GM21367 (cell line): ENCODE data around the gene P2RX3.
"Not testable (repeated sequence)": the region's sequence is repeated elsewhere in the genome, so short reads cannot be mapped to it uniquely, and the experiment has no call there.

Source experiments
- ATAC-seq: cut with Tn5 transposase; IDR thresholded peaks from one replicate; pipeline ENCODE4 v1.9.1; 2021; ENCODE audit not compliant: unreplicated experiment

Gene P2RX3

GRCh38 chr11:57338142-57338541 lies at the start of gene P2RX3:
Gene P2RX3 (plus strand): TSS chr11:57338352. CDS start chr11:57338551, 199 bp downstream.
- no peak for ATAC-seq

- no peak for ATAC-seq
Measured at GRCh38 chr11:57288771-57289579, 49.2 kb upstream of the P2RX3 start.

- ATAC-seq = no peak
Measured at GRCh38 chr11:57290288-57290687, 47.9 kb upstream of the P2RX3 start.

GRCh38 chr11:57294225-57295131 lies 43.7 kb upstream of the P2RX3 start:
- no peak for ATAC-seq

- ATAC-seq = not testable (repeated sequence)
Measured at GRCh38 chr11:57296205-57296604, 41.9 kb upstream of the P2RX3 start.

- ATAC-seq = no peak
Measured at GRCh38 chr11:57297221-57297620, 40.9 kb upstream of the P2RX3 start.

- no peak for ATAC-seq
Measured at GRCh38 chr11:57299150-57299737, 38.9 kb upstream of the P2RX3 start.

- ATAC-seq = no peak
Measured at GRCh38 chr11:57300785-57301184, 37.4 kb upstream of the P2RX3 start.

GRCh38 chr11:57301711-57302423 lies 36.3 kb upstream of the P2RX3 start:
- ATAC-seq = no peak

- ATAC-seq = no peak
Measured at GRCh38 chr11:57302489-57302888, 35.7 kb upstream of the P2RX3 start.

GRCh38 chr11:57303280-57303989 lies 34.7 kb upstream of the P2RX3 start:
- no peak for ATAC-seq

GRCh38 chr11:57303990-57304579 lies 34.1 kb upstream of the P2RX3 start:
- no peak for ATAC-seq

GRCh38 chr11:57305523-57305922 lies 32.6 kb upstream of the P2RX3 start:
- no peak for ATAC-seq

- ATAC-seq = no peak
Measured at GRCh38 chr11:57306161-57306876, 31.8 kb upstream of the P2RX3 start.

GRCh38 chr11:57306940-57307565 lies 31.1 kb upstream of the P2RX3 start:
- ATAC-seq = no peak

- no peak for ATAC-seq
Measured at GRCh38 chr11:57307666-57308270, 30.4 kb upstream of the P2RX3 start.

- ATAC-seq = no peak
Measured at GRCh38 chr11:57308426-57309060, 29.6 kb upstream of the P2RX3 start.
